GM19452 (cell line): ENCODE measurements around the gene JAK3.
"Not testable (repeated sequence)": the region's sequence is repeated elsewhere in the genome, so short reads cannot be mapped to it uniquely, and the experiment has no call there.

Experiments
- ATAC-seq: cut with Tn5 transposase; IDR thresholded peaks from one replicate; pipeline ENCODE4 v1.9.1; 2021; ENCODE audit not compliant: unreplicated experiment

JAK3 gene

DNA sequence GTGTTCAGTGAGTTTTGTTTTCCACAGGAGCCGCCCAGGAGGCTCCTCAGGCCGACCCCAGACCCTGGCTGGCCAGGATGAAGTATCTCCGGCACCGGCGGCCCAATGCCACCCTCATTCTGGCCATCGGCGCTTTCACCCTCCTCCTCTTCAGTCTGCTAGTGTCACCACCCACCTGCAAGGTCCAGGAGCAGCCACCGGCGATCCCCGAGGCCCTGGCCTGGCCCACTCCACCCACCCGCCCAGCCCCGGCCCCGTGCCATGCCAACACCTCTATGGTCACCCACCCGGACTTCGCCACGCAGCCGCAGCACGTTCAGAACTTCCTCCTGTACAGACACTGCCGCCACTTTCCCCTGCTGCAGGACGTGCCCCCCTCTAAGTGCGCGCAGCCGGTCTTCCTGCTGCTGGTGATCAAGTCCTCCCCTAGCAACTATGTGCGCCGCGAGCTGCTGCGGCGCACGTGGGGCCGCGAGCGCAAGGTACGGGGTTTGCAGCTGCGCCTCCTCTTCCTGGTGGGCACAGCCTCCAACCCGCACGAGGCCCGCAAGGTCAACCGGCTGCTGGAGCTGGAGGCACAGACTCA is 40.0 kb downstream of the JAK3 start:
- ATAC-seq = no peak

DNA sequence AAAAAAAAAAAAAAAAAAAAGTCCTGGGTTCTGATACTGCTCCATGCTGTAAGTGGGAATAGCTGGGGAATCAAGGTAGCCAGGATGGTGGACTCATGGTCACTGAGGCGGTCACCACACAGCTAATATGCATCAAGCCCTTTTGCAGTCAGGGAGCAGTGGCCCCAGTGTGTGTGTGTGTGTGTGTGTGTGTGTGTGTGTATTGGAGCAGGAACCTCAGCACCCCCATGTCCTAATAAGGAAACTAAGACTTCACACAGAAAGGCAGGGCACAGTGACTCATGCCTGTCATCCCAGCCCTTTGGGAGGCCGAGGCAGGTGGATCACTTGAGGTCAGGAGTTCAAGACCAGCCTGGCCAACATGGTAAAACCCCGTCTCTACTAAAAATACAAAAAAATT is 40.8 kb downstream of the JAK3 start:
- no peak for ATAC-seq

DNA sequence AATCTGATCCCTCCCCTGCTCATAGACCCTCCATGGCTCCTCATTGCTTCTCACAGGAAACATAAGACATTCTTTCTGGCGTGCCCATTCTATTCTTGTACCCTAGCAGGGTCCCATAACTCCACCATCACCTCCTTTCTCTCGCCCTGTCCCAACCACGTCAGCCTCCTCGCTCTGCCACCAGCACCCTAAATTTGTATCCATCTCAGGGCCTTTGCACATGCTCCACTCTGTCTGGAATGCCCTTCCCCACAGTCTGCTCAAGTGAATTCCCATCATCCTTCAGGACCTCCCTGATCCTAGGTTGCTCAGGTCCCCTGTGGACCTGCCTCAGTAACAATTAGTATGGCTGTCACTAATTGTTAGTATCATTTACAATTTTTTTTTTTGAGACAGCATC is 42.4 kb downstream of the JAK3 start:
- no peak for ATAC-seq

- ATAC-seq = no peak
Observed at GRCh38 chr19:17803264-17803896, 44.4 kb downstream of the JAK3 start.

DNA sequence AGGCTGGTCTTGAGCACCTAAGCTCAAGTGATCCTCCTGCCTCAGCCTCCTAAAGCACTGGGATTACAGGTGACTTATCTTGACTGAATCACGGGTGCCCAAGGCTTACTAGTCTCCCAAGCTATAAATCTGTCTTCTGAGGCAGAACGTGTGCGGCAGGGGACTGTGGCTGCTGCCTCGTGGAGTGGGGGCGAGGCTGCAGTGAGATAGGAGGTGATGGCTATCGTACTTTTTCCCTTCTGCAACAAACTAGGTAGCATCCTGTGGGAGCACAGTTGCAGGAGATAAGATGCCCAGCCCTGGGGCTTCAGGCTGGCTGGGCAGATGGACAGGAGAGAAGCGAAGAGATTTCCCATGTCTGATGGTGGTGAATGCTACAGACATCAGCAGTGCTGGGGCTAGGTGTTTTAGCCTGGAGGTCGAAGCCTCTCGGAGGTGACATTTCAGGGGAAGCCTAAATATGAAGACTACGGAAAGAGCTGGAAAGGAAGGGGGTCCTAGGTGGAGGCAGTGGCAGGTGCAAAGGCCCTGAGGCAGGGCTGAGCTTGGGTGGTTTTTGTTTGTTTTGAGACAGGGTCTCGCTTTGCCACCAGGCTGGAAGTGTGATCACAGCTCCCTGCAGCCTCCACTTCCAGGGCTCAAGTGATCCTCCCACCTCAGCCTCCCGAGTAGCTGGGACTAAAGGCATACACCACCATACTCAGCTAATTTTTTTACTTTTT is 45.5 kb downstream of the JAK3 start:
- no peak for ATAC-seq

- ATAC-seq = not testable (repeated sequence)
Observed at GRCh38 chr19:17798599-17798998, 49.2 kb downstream of the JAK3 start.

- no peak for ATAC-seq
Observed at GRCh38 chr19:17797424-17798201, 50.2 kb downstream of the JAK3 start.

DNA sequence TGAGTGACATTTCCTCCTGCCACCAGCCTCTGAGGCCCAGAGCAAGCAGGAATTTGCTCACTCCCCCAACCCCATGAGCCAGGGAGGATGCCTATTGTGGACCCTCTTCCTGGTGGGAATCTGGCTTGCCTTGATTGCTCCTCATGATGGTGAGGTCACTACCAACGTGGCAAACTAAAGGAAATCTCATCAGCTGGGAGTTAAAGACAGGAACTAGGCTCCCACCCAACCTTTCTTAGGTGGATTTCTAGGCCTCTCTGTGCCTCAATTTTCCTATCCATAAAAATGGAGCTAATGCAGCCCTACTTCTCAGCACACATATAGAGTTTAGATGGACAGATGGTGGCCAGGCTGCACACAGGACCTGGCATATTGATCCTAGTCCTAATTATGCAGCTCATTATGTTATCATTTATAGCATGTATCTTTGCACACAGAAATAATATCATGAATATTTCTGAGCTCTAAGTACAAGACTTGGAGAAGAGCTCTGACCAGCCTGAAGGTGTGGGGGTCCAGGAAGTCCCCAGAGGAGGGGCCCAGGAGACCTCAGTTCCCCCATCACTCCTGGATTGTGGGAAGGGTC is 50.9 kb downstream of the JAK3 start:
- ATAC-seq = no peak

GRCh38 chr19:17796013-17796837 is 51.6 kb downstream of the JAK3 start:
- no peak for ATAC-seq

GRCh38 chr19:17795495-17795856 is 52.3 kb downstream of the JAK3 start:
- no peak for ATAC-seq

GRCh38 chr19:17794731-17795494 is 52.9 kb downstream of the JAK3 start, which contains the start of gene B3GNT3:
Gene B3GNT3, plus strand, starts transcription at chr19:17795138. Its CDS starts 12,670 bp downstream, at chr19:17807808.
- ATAC-seq = no peak

DNA sequence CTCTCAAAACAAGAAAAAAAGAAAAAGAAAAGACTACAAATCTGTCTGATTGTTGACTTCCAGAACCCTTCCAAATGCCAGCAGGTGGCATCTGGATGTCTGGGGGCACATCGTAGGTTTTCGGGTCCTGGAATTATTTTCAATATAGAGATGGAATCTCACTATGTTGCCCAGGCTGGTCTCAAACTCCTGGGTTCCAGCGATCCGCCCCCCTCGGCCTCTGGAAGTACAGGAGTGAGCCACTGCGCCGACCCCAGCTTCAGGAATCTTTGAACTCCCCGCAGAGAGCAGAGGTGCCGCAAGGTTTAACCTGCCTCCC is 53.4 kb downstream of the JAK3 start:
- ATAC-seq = no peak

DNA sequence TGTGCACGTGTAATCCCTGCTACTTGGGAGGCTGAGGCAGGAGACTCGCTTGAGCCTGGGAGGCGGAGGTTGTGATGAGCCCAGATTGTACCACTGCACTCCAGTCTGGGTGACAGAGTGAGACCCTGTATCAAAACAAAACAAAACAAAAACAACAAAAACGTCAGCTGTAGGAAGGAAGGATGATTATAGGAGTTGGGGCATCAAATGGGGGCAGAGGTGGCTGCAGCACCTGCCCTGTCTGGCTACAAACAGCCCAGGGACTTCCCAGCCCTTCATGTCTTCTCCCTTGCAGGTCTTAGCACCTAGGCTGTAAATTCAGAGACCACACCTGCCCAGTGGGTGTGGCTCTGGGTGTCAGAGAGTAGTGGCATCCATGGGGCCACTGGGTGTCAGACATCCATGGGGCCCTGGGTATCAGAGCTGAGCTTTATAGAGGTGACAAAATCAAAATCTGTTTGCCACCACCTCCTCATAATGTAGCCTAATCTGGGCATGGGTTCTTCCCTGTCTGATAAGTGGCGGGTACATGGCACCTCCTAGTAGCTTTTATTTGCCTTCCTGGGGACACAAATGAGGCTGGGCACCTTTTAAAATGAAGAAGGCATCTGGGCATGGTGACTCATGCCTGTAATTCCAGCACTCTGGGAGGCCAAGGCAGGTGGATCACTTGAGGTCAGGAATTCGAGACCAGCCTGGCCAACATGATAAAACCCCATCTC is 57.6 kb downstream of the JAK3 start:
- ATAC-seq = no peak

DNA sequence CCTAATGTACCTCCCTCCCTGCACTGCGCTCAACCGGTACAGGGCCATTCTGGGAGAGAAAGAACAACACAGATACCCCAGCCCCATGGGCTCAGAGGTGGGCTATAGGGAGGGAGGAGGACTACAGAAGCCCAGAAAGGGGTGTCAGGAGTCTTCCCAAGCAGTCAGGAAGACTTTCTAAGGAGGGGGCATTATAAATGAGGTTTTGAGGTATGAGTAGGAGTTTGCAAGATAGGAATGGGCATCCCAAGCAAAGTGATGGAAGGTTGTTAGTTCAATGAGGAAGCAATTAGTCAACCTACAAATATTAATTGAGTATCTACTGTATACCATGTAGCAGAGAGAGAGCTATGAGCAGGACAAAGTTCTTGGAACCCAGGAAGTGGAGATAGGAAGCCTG is 59.1 kb downstream of the JAK3 start:
- no peak for ATAC-seq

DNA sequence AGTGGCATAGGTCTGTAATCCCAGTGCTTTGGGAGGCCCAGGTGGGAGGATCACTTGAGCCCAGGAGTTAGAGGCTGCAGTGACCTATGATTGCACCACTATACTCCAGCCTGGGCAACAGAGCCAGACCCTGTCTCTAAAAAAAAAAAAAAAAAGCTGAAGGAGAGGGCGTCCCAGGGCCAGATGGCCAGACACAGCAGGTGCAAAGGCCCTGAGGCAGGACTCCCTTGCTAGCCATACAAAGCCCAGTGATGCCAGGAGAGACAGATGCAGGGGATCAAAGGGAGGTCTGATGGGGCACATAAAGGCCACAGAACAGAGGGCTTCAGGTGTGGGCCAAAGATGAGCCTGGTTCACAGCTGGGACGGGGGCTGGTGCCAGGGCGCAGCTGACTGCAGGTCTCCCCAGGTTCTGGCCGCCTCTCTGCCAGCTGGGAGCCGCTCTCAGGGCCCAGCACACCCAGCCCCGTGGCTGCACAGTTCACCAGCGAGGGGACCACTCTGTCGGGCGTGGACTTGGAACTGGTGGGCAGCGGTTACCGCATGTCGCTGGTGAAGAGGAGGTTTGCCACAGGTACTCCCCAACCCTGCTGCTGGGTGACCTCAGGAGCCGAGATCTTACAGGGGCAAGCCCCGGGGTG is 60.4 kb downstream of the JAK3 start:
- no peak for ATAC-seq

DNA sequence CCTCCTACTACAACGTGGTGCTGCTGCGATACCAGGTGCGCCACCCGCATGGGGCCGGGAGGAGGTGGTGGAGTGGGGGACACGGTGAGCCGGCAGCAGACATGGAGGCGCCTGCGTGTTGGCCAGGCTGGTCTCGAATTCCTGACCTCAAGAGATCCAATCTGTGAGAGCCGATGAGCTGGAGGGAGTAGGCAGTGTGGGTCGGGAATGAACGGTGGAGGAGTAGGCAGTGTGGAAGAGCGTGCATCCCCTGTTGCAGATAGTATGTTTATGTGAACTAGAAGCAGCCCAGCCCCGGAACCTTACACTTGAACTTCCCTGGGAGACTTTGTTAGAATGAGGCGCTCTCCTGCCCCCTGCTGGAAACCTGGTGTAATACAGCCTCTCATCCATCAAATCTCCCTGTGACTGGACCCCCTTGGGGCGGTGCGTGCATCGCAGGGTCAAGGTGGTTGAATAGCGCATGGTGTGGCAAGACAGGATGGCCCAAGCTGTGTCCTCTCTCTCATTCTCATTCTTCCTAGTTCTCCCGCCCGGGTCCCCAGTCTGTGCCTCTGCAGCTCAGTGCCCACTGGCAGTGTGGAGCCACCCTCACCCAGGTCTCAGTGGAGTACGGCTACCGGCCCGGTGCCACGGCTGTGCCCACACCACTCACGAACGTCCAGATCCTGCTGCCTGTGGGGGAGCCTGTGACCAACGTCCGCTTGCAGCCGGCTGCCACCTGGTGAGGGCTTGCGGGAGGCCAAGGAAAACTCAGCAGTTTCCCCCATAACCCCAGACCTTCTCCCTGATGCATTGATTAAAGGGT is 63.4 kb downstream of the JAK3 start:
- ATAC-seq = no peak

GRCh38 chr19:17783721-17784120 is 64.1 kb downstream of the JAK3 start:
- not testable (repeated sequence) for ATAC-seq

- ATAC-seq = no peak
Observed at GRCh38 chr19:17780781-17781180, 67.0 kb downstream of the JAK3 start.
